ENCODE data around the gene ASB2. TPM values are rescaled to one million over a fixed set of nuclear protein-coding genes. Genes with fewer than 3 reads are reported as not detected.

The ASB2 gene
- polyA plus RNA-seq, 3 donors: 0.25 to 2.5 (median 1.4) TPM

DNA sequence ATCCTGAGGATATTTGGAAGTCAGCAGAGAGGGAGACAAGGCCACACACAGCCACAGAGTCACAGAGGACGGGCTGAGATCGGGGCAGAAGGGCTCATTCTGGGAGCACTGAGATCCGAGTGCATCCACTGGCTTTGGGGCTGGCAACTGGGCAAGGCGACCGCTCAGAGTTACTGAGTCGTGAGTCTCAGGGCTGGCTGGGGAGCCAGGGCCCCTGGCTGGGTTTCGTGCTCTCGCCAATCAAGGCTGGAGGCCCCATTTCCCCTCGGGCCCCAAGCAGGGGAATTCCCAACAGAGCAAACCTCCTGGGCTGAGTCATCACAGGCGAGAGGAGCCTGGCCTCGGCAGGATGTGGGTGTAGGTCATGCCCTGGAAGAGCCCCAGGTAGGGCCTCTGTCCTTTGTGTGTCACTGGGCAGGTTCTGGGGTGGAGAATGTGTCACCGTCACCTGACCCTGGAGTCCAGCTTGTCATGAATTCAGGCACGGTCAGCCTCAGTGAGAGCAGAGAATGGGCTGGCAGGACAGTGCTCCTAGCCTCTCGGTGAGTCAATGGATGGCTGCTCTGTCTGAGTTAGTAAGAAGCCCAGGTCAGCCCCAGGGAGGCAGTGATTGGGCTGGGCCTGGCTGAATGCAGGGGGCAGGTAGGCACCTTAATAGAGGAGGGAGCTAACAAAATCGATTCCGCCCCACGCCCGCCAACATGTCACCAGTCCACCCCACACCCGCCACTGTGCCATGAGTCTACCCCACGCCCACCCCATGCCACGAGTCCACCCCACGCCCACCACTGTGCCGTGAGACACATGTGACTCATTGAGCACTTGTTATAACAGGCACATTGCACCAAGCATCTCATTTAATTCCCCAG lies 16.9 kb downstream of the ASB2 start:
- H3K9me3 ChIP-seq (replicated peaks in 1 of 2; ENCODE audit: control insufficient read depth in 1 of 2, insufficient read depth in 1 of 2, low read length in 2 of 2): no peaks in the 10 kb centered on the region
- H3K4me3 ChIP-seq (replicated peaks in 1 of 3; ENCODE audit: low read depth in 2 of 3, low read length in 3 of 3): no peak overlapping the region
- H3K36me3 ChIP-seq (replicated peaks in 1 of 2; ENCODE audit: control insufficient read depth in 1 of 2, insufficient read depth in 2 of 2, low read length in 2 of 2): no peaks in the 10 kb centered on the region
- peak overlapping the region; percentile 62 for H3K9ac ChIP-seq (ENCODE audit: insufficient read depth, low read length, poor library complexity, severe bottlenecking)
- peak overlapping the region; percentile 93 to 99 (median 97) for H3K27ac Mint-ChIP-seq
- WGBS (ENCODE audit: insufficient coverage): 13% methylated on average over 14 of the region's 23 CpGs
- no peak overlapping the region for H2AFZ ChIP-seq (ENCODE audit: insufficient read depth, low read depth, low read length, poor library complexity, severe bottlenecking)
- peaks cover 0 to 3% (median 0%) of the 10 kb centered on the region in 7 donors for H3K9me3 Mint-ChIP-seq
- H3K4me2 ChIP-seq (replicated peaks; ENCODE audit: extremely low read depth, low read length, poor library complexity, severe bottlenecking): peak overlapping the region; percentile 32
- peak; percentile 98 to 100 (median 99) for DNase-seq
- no peaks in the 10 kb centered on the region for H3K27me3 ChIP-seq (ENCODE audit: control insufficient read depth in 2 of 2, insufficient read depth in 2 of 2, low read length in 2 of 2)
- H3K27ac ChIP-seq (ENCODE audit: low read depth in 1 of 2, low read length in 2 of 2): peak overlapping the region; percentile 71 to 91
- H4K20me1 ChIP-seq (ENCODE audit: insufficient read depth, low read length): no peaks in the 10 kb centered on the region
- H3K4me1 ChIP-seq (ENCODE audit: control insufficient read depth in 1 of 2, insufficient read depth in 2 of 2, low read length in 2 of 2): peaks cover 77 to 85% of the 10 kb centered on the region in 2 donors
- no peaks in the 10 kb centered on the region for H3K79me2 ChIP-seq (ENCODE audit: insufficient read depth, low read length)
- peak overlapping the region; percentile 52 to 80 for H3K4me3 Mint-ChIP-seq
- no peak for TF ChIP-seq CTCF (IDR thresholded peaks at IDR 0.05)
- peaks cover 5 to 20% of the 10 kb centered on the region in 2 donors for H3K36me3 Mint-ChIP-seq
- intact Hi-C loops (cut with micrococcal nuclease): loop anchor here (1.0 to 10.0 kb wide), 4 partner anchors 11 to 1353 kb away; partner anchors contain the start of gene BTBD7 (in 1 of the 2)
- H3K27me3 Mint-ChIP-seq (ENCODE audit: low read depth in 3 of 3): peaks cover 1 to 8% (median 5%) of the 10 kb centered on the region in 3 donors
- H3K4me1 Mint-ChIP-seq: peaks cover 90% of the 10 kb centered on the region

GRCh38 chr14:93958567-93959238 lies 17.7 kb downstream of the ASB2 start:
- H3K27me3 ChIP-seq (ENCODE audit: control insufficient read depth in 2 of 2, insufficient read depth in 2 of 2, low read length in 2 of 2): no peaks in the 10 kb centered on the region
- H4K20me1 ChIP-seq (ENCODE audit: insufficient read depth, low read length): no peaks in the 10 kb centered on the region
- H3K4me2 ChIP-seq (replicated peaks; ENCODE audit: extremely low read depth, low read length, poor library complexity, severe bottlenecking): peak overlapping the region; percentile 32
- peaks cover 5 to 20% of the 10 kb centered on the region in 2 donors for H3K36me3 Mint-ChIP-seq
- H3K9me3 Mint-ChIP-seq: peaks cover 0 to 3% (median 0%) of the 10 kb centered on the region in 7 donors
- no peak for TF ChIP-seq CTCF (IDR thresholded peaks at IDR 0.05)
- no peaks in the 10 kb centered on the region for H3K9me3 ChIP-seq (replicated peaks in 1 of 2; ENCODE audit: control insufficient read depth in 1 of 2, insufficient read depth in 1 of 2, low read length in 2 of 2)
- DNase-seq: peak in 1 of 3 donors; percentile 34
- no peaks in the 10 kb centered on the region for H3K36me3 ChIP-seq (replicated peaks in 1 of 2; ENCODE audit: control insufficient read depth in 1 of 2, insufficient read depth in 2 of 2, low read length in 2 of 2)
- peaks cover 85 to 92% of the 10 kb centered on the region in 2 donors for H3K4me1 ChIP-seq (ENCODE audit: control insufficient read depth in 1 of 2, insufficient read depth in 2 of 2, low read length in 2 of 2)
- H3K4me1 Mint-ChIP-seq: peaks cover 94% of the 10 kb centered on the region
- peak overlapping the region; percentile 52 to 80 for H3K4me3 Mint-ChIP-seq
- H2AFZ ChIP-seq (ENCODE audit: insufficient read depth, low read depth, low read length, poor library complexity, severe bottlenecking): no peak overlapping the region
- H3K79me2 ChIP-seq (ENCODE audit: insufficient read depth, low read length): no peaks in the 10 kb centered on the region
- peak overlapping the region; percentile 71 to 91 for H3K27ac ChIP-seq (ENCODE audit: low read depth in 1 of 2, low read length in 2 of 2)
- no peak overlapping the region for H3K4me3 ChIP-seq (replicated peaks in 1 of 3; ENCODE audit: low read depth in 2 of 3, low read length in 3 of 3)
- peaks cover under 1 to 8% (median 5%) of the 10 kb centered on the region in 3 donors for H3K27me3 Mint-ChIP-seq (ENCODE audit: low read depth in 3 of 3)
- WGBS (ENCODE audit: insufficient coverage): no CpG with 5 or more reads among the region's 7 CpGs
- H3K9ac ChIP-seq (ENCODE audit: insufficient read depth, low read length, poor library complexity, severe bottlenecking): peak overlapping the region; percentile 62
- peak overlapping the region; percentile 93 to 99 (median 97) for H3K27ac Mint-ChIP-seq
- intact Hi-C loops (cut with micrococcal nuclease): loop anchor here (5.0 kb wide), 2 partner anchors 434 to 1354 kb away; no protein-coding TSS in a partner anchor
